ENCODE measurements around the gene FAM228A. TPM values are rescaled to one million over a fixed set of nuclear protein-coding genes. Genes with fewer than 3 reads are reported as not detected.

FAM228A gene
- total RNA-seq, 1 experiment from 2014 or later = not detected

GRCh38 chr2:24222946-24223345 is 48.1 kb downstream of the FAM228A start:
- no peak for DNase-seq (ENCODE audit: low read depth)

- no peak for DNase-seq (ENCODE audit: low read depth)
These were observed 50.8 kb downstream of the FAM228A start for GRCh38 chr2:24225499-24226242.

- no peak for DNase-seq (ENCODE audit: low read depth)
These were observed 53.6 kb downstream of the FAM228A start for GRCh38 chr2:24228470-24228869.

GRCh38 chr2:24231461-24231881 is 56.6 kb downstream of the FAM228A start:
- peak; percentile 70 for DNase-seq (ENCODE audit: low read depth)

GRCh38 chr2:24233321-24233720 is 58.5 kb downstream of the FAM228A start:
- DNase-seq (ENCODE audit: low read depth) = no peak

GRCh38 chr2:24237313-24237712 is 62.5 kb downstream of the FAM228A start:
- DNase-seq (ENCODE audit: low read depth) = no peak

- DNase-seq (ENCODE audit: low read depth) = no peak
These were observed 63.3 kb downstream of the FAM228A start for GRCh38 chr2:24238158-24238557.

- no peak for DNase-seq (ENCODE audit: low read depth)
These were observed 64.7 kb downstream of the FAM228A start for GRCh38 chr2:24239553-24239952.

Other genes starting within 250 kb of the FAM228A start
- gene ATAD2B, start 247.9 kb upstream of the FAM228A start, total RNA-seq (2014; rRNA removed; shearing (Covaris generic)) = 2.2 and 6.8 TPM in 2 replicates
- 9.9 and 11.3 TPM in 2 replicates for gene UBXN2A, start 234.6 kb upstream of the FAM228A start, total RNA-seq (2014; rRNA removed; shearing (Covaris generic))
- gene MFSD2B, start 165.0 kb upstream of the FAM228A start, total RNA-seq (2014; rRNA removed; shearing (Covaris generic)) = 0.07 TPM in 1 of 2 replicates, not detected in the other
- gene WDCP, start 127.7 kb upstream of the FAM228A start, total RNA-seq (2014; rRNA removed; shearing (Covaris generic)) = 13.7 and 14.6 TPM in 2 replicates
- 0.56 and 0.63 TPM in 2 replicates for gene FKBP1B, start 125.3 kb upstream of the FAM228A start, total RNA-seq (2014; rRNA removed; shearing (Covaris generic))
- 260 and 286 TPM in 2 replicates for gene SF3B6, start 98.7 kb upstream of the FAM228A start, total RNA-seq (2014; rRNA removed; shearing (Covaris generic))
- gene TP53I3, start 90.2 kb upstream of the FAM228A start, total RNA-seq (2014; rRNA removed; shearing (Covaris generic)) = 57.1 and 57.2 TPM in 2 replicates
- gene PFN4, start 51.7 kb upstream of the FAM228A start, total RNA-seq (2014; rRNA removed; shearing (Covaris generic)) = 0.42 TPM in 1 of 2 replicates, not detected in the other
- gene FAM228B, start 51.6 kb upstream of the FAM228A start, total RNA-seq (2014; rRNA removed; shearing (Covaris generic)) = 0.27 and 0.47 TPM in 2 replicates
- 16.3 and 29.9 TPM in 2 replicates for gene ITSN2, start 185.5 kb downstream of the FAM228A start, total RNA-seq (2014; rRNA removed; shearing (Covaris generic))

All from HT1080 (cell line).